ENCODE measurements around the gene GRID1.

GRID1 gene

DNA sequence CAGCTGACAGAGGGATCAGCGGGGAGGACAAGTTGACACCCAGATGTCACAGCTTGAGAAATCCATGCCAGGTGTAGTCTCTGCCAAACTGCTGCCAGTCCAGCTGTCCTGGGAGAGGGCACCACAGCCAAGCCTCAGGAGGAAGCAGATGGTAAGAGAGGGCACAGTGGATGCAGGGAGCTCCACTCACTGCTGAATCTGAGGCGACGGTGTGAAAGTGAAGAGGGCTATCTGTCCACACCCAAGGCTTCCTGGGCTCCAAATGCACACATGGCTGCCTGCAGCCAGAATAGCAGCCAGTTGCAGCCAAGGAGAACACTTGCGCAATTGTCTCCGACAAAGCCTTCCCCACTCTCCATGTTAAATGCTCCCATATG is 502.4 kb downstream of the GRID1 start:
- no peaks in the 10 kb centered on the region for H3K79me1 ChIP-seq (replicated peaks; ENCODE audit: low read length, poor library complexity, severe bottlenecking)
- H2AK5ac ChIP-seq (ENCODE audit: low read length, severe bottlenecking): no peak overlapping the region
- no peaks in the 10 kb centered on the region for H3K27me3 ChIP-seq (ENCODE audit: control insufficient read depth in 1 of 2, insufficient read depth in 1 of 2, low read length in 2 of 2)
- H3K27ac ChIP-seq (ENCODE audit: low read length, poor library complexity, severe bottlenecking): no peak overlapping the region
- no peaks in the 10 kb centered on the region for H3K9me3 ChIP-seq (ENCODE audit: control insufficient read depth, low read length)
- no peak overlapping the region for H3K14ac ChIP-seq (ENCODE audit: low read length in 2 of 2)
- H3K4me3 ChIP-seq (ENCODE audit: insufficient read depth in 1 of 2, low read depth in 1 of 2, low read length in 2 of 2): no peak overlapping the region
- no peak overlapping the region for H3K4me2 ChIP-seq (ENCODE audit: low read length, poor library complexity, severe bottlenecking)
- H4K91ac ChIP-seq (ENCODE audit: low read length): no peak overlapping the region
- no peak overlapping the region for H4K8ac ChIP-seq (ENCODE audit: low read length)
- H3K4ac ChIP-seq (ENCODE audit: low read depth in 1 of 2, low read length in 2 of 2): no peak overlapping the region
- H3K4me1 ChIP-seq (ENCODE audit: control insufficient read depth, insufficient read depth, low read depth, low read length): no peaks in the 10 kb centered on the region
- no peak overlapping the region for H3K23ac ChIP-seq (ENCODE audit: low read length in 2 of 2)
- no peak overlapping the region for H3K9ac ChIP-seq (ENCODE audit: low read length)
- no peak overlapping the region for H2BK120ac ChIP-seq (ENCODE audit: low read depth, low read length)
- no peak overlapping the region for H2BK5ac ChIP-seq (ENCODE audit: low read depth, low read length, poor library complexity, severe bottlenecking)
- no peak overlapping the region for H2BK12ac ChIP-seq (ENCODE audit: low read length in 2 of 2)
- H3K36me3 ChIP-seq (ENCODE audit: control insufficient read depth in 1 of 2, insufficient read depth in 2 of 2, low read depth in 1 of 2, low read length in 2 of 2): no peaks in the 10 kb centered on the region
- no peak overlapping the region for H2BK15ac ChIP-seq (ENCODE audit: low read depth, poor library complexity, severe bottlenecking)
- WGBS: 43% methylated on average over 4 of the region's 5 CpGs
- no peak overlapping the region for H3K18ac ChIP-seq (ENCODE audit: low read depth in 1 of 2, low read length in 2 of 2)
- H2AFZ ChIP-seq (ENCODE audit: low read depth, low read length): no peak overlapping the region
- peak; percentile 25 for DNase-seq

DNA sequence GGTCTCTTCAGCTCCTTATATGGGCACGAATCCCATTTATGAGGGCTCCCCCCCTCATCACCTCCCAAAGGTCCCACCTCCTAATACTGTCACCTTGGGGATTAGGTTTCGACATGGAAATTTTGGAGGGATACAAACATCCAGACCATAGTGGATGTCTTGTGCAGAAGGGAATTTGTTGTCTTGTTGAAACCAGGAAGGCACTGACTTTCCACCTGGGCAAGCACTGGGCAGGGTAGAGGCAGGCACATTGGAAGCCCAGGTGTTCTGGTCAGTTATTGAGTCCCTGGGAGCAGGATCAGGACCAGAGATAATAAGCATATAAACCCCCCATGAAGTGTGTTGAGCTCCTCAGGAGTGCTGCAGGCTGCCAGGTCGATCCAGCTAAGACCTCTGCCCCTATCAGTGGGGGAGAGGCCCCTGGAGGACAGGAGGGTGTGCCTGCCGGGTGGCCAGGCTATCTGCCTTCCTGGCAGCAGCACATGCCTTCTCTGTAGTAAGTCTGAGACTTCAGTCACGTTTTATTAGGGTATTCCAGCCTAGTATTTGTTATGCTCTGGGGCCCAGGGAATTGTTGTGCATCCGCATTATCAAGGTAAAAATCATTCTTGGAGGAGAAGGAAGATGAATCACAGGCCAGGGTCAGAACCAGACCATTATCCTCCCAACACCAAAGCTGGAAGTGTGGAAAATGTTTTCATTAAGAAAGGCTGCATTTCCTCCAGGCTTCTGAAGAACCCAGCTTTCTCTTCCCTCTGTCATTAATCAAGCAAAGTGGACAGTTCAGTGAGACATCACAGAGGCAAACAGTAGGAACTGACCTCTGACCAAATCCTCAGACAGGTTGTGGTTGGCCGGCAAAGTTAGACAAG is 503.1 kb downstream of the GRID1 start:
- Histone ChIP-seq H2AK5ac (ENCODE audit: low read length, severe bottlenecking) (no peak overlapping the region), H3K18ac (ENCODE audit: low read depth in 1 of 2, low read length in 2 of 2) (no peak overlapping the region), H3K23ac (ENCODE audit: low read length in 2 of 2) (no peak overlapping the region), H3K4me1 (ENCODE audit: control insufficient read depth, insufficient read depth, low read depth, low read length) (no peaks in the 10 kb centered on the region), H2AFZ (ENCODE audit: low read depth, low read length) (no peak overlapping the region), H3K4me2 (ENCODE audit: low read length, poor library complexity, severe bottlenecking) (no peak overlapping the region), H3K79me1 (replicated peaks; ENCODE audit: low read length, poor library complexity, severe bottlenecking) (no peaks in the 10 kb centered on the region), H3K4ac (ENCODE audit: low read depth in 1 of 2, low read length in 2 of 2) (no peak overlapping the region), H3K9me3 (ENCODE audit: control insufficient read depth, low read length) (no peaks in the 10 kb centered on the region), H4K91ac (ENCODE audit: low read length) (no peak overlapping the region), H4K8ac (ENCODE audit: low read length) (peak overlapping the region; percentile 24), H2BK5ac (ENCODE audit: low read depth, low read length, poor library complexity, severe bottlenecking) (no peak overlapping the region), H3K36me3 (ENCODE audit: control insufficient read depth in 1 of 2, insufficient read depth in 2 of 2, low read depth in 1 of 2, low read length in 2 of 2) (no peaks in the 10 kb centered on the region), H2BK12ac (ENCODE audit: low read length in 2 of 2) (no peak overlapping the region), H2BK120ac (ENCODE audit: low read depth, low read length) (no peak overlapping the region), H2BK15ac (ENCODE audit: low read depth, poor library complexity, severe bottlenecking) (no peak overlapping the region), H3K14ac (ENCODE audit: low read length in 2 of 2) (no peak overlapping the region), H3K9ac (ENCODE audit: low read length) (no peak overlapping the region), H3K4me3 (ENCODE audit: insufficient read depth in 1 of 2, low read depth in 1 of 2, low read length in 2 of 2) (no peak overlapping the region), H3K27me3 (ENCODE audit: control insufficient read depth in 1 of 2, insufficient read depth in 1 of 2, low read length in 2 of 2) (no peaks in the 10 kb centered on the region), H3K27ac (ENCODE audit: low read length, poor library complexity, severe bottlenecking) (no peak overlapping the region)
- DNase-seq: peak; percentile 20
- WGBS: 22% methylated on average over 5 of the region's 7 CpGs

DNA sequence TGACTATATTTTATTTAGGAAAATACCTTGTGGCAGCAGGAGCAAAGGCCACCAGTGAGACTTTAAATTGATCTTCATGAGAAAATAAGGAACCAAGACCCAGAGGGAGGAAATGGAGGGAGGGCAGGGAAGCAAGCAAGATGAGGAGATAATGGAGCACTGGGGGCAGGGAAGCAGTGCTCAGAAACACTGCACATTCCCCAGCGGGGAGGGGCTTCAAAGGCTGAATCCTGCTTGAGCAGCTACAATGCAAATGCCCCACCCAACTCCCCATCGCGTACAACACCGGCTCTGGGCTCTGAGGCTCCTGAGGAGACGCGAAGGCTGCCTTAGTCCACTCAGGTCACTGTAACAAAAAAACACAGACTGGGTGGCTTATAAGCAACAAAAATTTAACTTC is 503.8 kb downstream of the GRID1 start:
- Histone ChIP-seq H3K4me2 (ENCODE audit: low read length, poor library complexity, severe bottlenecking) (no peak overlapping the region), H3K4ac (ENCODE audit: low read depth in 1 of 2, low read length in 2 of 2) (no peak overlapping the region), H3K9me3 (ENCODE audit: control insufficient read depth, low read length) (peaks cover 6% of the 10 kb centered on the region), H2BK12ac (ENCODE audit: low read length in 2 of 2) (no peak overlapping the region), H3K18ac (ENCODE audit: low read depth in 1 of 2, low read length in 2 of 2) (no peak overlapping the region), H4K8ac (ENCODE audit: low read length) (no peak overlapping the region), H3K36me3 (ENCODE audit: control insufficient read depth in 1 of 2, insufficient read depth in 2 of 2, low read depth in 1 of 2, low read length in 2 of 2) (no peaks in the 10 kb centered on the region), H3K4me1 (ENCODE audit: control insufficient read depth, insufficient read depth, low read depth, low read length) (no peaks in the 10 kb centered on the region), H3K27me3 (ENCODE audit: control insufficient read depth in 1 of 2, insufficient read depth in 1 of 2, low read length in 2 of 2) (no peaks in the 10 kb centered on the region), H2BK120ac (ENCODE audit: low read depth, low read length) (no peak overlapping the region), H2AK5ac (ENCODE audit: low read length, severe bottlenecking) (no peak overlapping the region), H3K27ac (ENCODE audit: low read length, poor library complexity, severe bottlenecking) (no peak overlapping the region), H3K14ac (ENCODE audit: low read length in 2 of 2) (no peak overlapping the region), H4K91ac (ENCODE audit: low read length) (no peak overlapping the region), H3K4me3 (ENCODE audit: insufficient read depth in 1 of 2, low read depth in 1 of 2, low read length in 2 of 2) (no peak overlapping the region), H3K9ac (ENCODE audit: low read length) (no peak overlapping the region), H2BK5ac (ENCODE audit: low read depth, low read length, poor library complexity, severe bottlenecking) (no peak overlapping the region), H2BK15ac (ENCODE audit: low read depth, poor library complexity, severe bottlenecking) (no peak overlapping the region), H2AFZ (ENCODE audit: low read depth, low read length) (no peak overlapping the region), H3K79me1 (replicated peaks; ENCODE audit: low read length, poor library complexity, severe bottlenecking) (no peaks in the 10 kb centered on the region), H3K23ac (ENCODE audit: low read length in 2 of 2) (no peak overlapping the region)
- 50% methylated on average over 5 of the region's 6 CpGs for WGBS
- no peak for DNase-seq

DNA sequence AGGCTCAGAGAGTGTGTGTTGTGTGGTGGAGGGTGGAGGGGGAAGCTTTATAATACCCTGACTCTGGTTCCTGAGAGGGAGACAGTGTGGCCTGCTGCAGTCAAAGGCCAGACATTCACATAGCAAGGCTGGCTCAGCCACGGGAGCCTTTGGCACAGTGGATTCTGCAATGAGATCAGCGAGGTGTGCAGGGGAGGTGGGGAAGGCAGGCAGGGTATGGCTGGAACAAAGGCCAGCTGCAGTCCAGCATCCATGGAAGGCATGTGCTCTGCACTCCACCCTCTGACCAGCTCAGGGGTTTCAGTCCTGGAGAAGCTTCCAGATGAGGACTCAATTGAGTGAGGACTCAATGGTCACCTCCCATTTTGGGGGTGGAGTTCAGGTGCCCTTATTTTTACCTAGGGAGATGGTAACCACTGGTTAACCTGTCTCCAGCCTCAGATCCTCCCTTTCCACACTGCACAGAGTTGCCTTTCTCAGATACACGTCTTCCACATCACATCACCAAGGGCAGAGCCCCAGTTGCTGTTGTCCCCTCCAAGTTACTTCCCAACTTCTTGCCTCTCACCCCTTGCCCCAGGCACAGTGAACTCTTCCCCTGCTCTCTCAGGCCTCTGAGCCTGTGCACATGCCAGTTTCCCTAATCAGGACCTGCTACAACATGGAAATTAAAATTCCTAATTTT is 504.9 kb downstream of the GRID1 start:
- Histone ChIP-seq H3K27me3 (ENCODE audit: control insufficient read depth in 1 of 2, insufficient read depth in 1 of 2, low read length in 2 of 2) (no peaks in the 10 kb centered on the region), H3K23ac (ENCODE audit: low read length in 2 of 2) (no peak overlapping the region), H3K36me3 (ENCODE audit: control insufficient read depth in 1 of 2, insufficient read depth in 2 of 2, low read depth in 1 of 2, low read length in 2 of 2) (no peaks in the 10 kb centered on the region), H3K27ac (ENCODE audit: low read length, poor library complexity, severe bottlenecking) (no peak overlapping the region), H3K4me2 (ENCODE audit: low read length, poor library complexity, severe bottlenecking) (no peak overlapping the region), H2BK120ac (ENCODE audit: low read depth, low read length) (no peak overlapping the region), H2BK15ac (ENCODE audit: low read depth, poor library complexity, severe bottlenecking) (no peak overlapping the region), H3K4ac (ENCODE audit: low read depth in 1 of 2, low read length in 2 of 2) (no peak overlapping the region), H3K18ac (ENCODE audit: low read depth in 1 of 2, low read length in 2 of 2) (no peak overlapping the region), H3K14ac (ENCODE audit: low read length in 2 of 2) (no peak overlapping the region), H3K9ac (ENCODE audit: low read length) (no peak overlapping the region), H2BK12ac (ENCODE audit: low read length in 2 of 2) (no peak overlapping the region), H4K8ac (ENCODE audit: low read length) (no peak overlapping the region), H2AFZ (ENCODE audit: low read depth, low read length) (no peak overlapping the region), H3K9me3 (ENCODE audit: control insufficient read depth, low read length) (peaks cover 6% of the 10 kb centered on the region), H3K79me1 (replicated peaks; ENCODE audit: low read length, poor library complexity, severe bottlenecking) (no peaks in the 10 kb centered on the region), H2AK5ac (ENCODE audit: low read length, severe bottlenecking) (no peak overlapping the region), H3K4me1 (ENCODE audit: control insufficient read depth, insufficient read depth, low read depth, low read length) (no peaks in the 10 kb centered on the region), H2BK5ac (ENCODE audit: low read depth, low read length, poor library complexity, severe bottlenecking) (no peak overlapping the region), H4K91ac (ENCODE audit: low read length) (no peak overlapping the region), H3K4me3 (ENCODE audit: insufficient read depth in 1 of 2, low read depth in 1 of 2, low read length in 2 of 2) (no peak overlapping the region)
- 69% methylated on average over 3 of the region's 3 CpGs for WGBS
- DNase-seq: no peak

Data from mesenchymal stem cell (in vitro differentiated cells and primary cell).